ENCODE measurements around the gene PACRG.

Gene PACRG

GRCh38 chr6:162862462-162862861 lies 134.7 kb downstream of the PACRG start (continued):
- no peak for TF ChIP-seq PATZ1 (CRISPR knock-in tag; IDR thresholded peaks at IDR 0.05; ENCODE audit: borderline replicate concordance)

- ATAC-seq = no peak
- TF ChIP-seq ARNTL (CRISPR knock-in tag; IDR thresholded peaks at IDR 0.05; ENCODE audit: borderline replicate concordance, low read depth) (no peak), ZNF565 (CRISPR knock-in tag; conservative IDR thresholded peaks at IDR 0.05; ENCODE audit: low read depth) (no peak), TOX (CRISPR knock-in tag; IDR thresholded peaks at IDR 0.05; ENCODE audit: borderline replicate concordance) (no peak), ZNF8 (CRISPR knock-in tag; IDR thresholded peaks at IDR 0.05) (no peak), CREB5 (CRISPR knock-in tag; IDR thresholded peaks at IDR 0.05; ENCODE audit: low read depth) (no peak), RARB (CRISPR knock-in tag; IDR thresholded peaks at IDR 0.05) (no peak), ZFP3 (CRISPR knock-in tag; IDR thresholded peaks at IDR 0.05) (no peak), ESRRG (CRISPR knock-in tag; IDR thresholded peaks at IDR 0.05) (no peak), POU6F1 (CRISPR knock-in tag; IDR thresholded peaks at IDR 0.05; ENCODE audit: borderline replicate concordance, low read depth) (no peak), ISL1 (CRISPR knock-in tag; IDR thresholded peaks at IDR 0.05) (no peak)
Measured at GRCh38 chr6:162862941-162863340, 135.2 kb downstream of the PACRG start.

GRCh38 chr6:162863821-162864220 lies 136.0 kb downstream of the PACRG start:
- no peak for TF ChIP-seq ISL1 (CRISPR knock-in tag; IDR thresholded peaks at IDR 0.05)
- ATAC-seq = no peak

- TF ChIP-seq TSHZ2 (CRISPR knock-in tag; IDR thresholded peaks at IDR 0.05) (no peak), ESRRG (CRISPR knock-in tag; IDR thresholded peaks at IDR 0.05) (no peak), ZNF8 (CRISPR knock-in tag; IDR thresholded peaks at IDR 0.05) (no peak), OSR1 (CRISPR knock-in tag; IDR thresholded peaks at IDR 0.05) (no peak), ZFP3 (CRISPR knock-in tag; IDR thresholded peaks at IDR 0.05) (no peak), PPARA (CRISPR knock-in tag; IDR thresholded peaks at IDR 0.05; ENCODE audit: borderline replicate concordance) (no peak), ZNF565 (CRISPR knock-in tag; conservative IDR thresholded peaks at IDR 0.05; ENCODE audit: low read depth) (no peak), ISL1 (CRISPR knock-in tag; IDR thresholded peaks at IDR 0.05) (no peak), RARB (CRISPR knock-in tag; IDR thresholded peaks at IDR 0.05) (no peak), ZFP30 (CRISPR knock-in tag; IDR thresholded peaks at IDR 0.05) (no peak), ZNF70 (CRISPR knock-in tag; IDR thresholded peaks at IDR 0.05) (no peak), GLIS3 (CRISPR knock-in tag; IDR thresholded peaks at IDR 0.05) (no peak), CREB5 (CRISPR knock-in tag; IDR thresholded peaks at IDR 0.05; ENCODE audit: low read depth) (no peak), TCF4 (CRISPR knock-in tag; IDR thresholded peaks at IDR 0.05; ENCODE audit: borderline replicate concordance) (no peak)
- ATAC-seq = no peak
Measured at GRCh38 chr6:162864911-162865310, 137.1 kb downstream of the PACRG start.
